ENCODE measurements around the gene TM7SF2. TPM values are rescaled to one million over a fixed set of nuclear protein-coding genes. Genes with fewer than 3 reads are reported as not detected.

TM7SF2 gene
- polyA plus RNA-seq, 3 donors = 1.8 to 4.5 (median 1.8) TPM

GRCh38 chr11:65125197-65126056, 13.8 kb downstream of the TM7SF2 start:
- Mint-ChIP-seq H3K27ac (peak overlapping the region in 2 of 7 donors; percentile 42 to 68), H3K4me1 (peaks cover 7% of the 10 kb centered on the region), H3K27me3 (ENCODE audit: low read depth in 3 of 3) (no peaks in the 10 kb centered on the region), H3K4me3 (no peak overlapping the region), H3K36me3 (peaks cover 62 to 75% of the 10 kb centered on the region in 2 donors), H3K9me3 (no peaks in the 10 kb centered on the region)
- Histone ChIP-seq H3K9ac (ENCODE audit: insufficient read depth, low read length, poor library complexity, severe bottlenecking) (no peak overlapping the region), H3K36me3 (replicated peaks in 1 of 2; ENCODE audit: control insufficient read depth in 1 of 2, insufficient read depth in 2 of 2, low read length in 2 of 2) (peaks cover 64 to 70% of the 10 kb centered on the region in 2 donors), H2AFZ (ENCODE audit: insufficient read depth, low read depth, low read length, poor library complexity, severe bottlenecking) (no peak overlapping the region), H3K79me2 (ENCODE audit: insufficient read depth, low read length) (peaks cover 46% of the 10 kb centered on the region), H3K27me3 (ENCODE audit: control insufficient read depth in 2 of 2, insufficient read depth in 2 of 2, low read length in 2 of 2) (no peaks in the 10 kb centered on the region), H3K4me1 (ENCODE audit: control insufficient read depth in 1 of 2, insufficient read depth in 2 of 2, low read length in 2 of 2) (peaks cover 18 to 23% of the 10 kb centered on the region in 2 donors), H4K20me1 (ENCODE audit: insufficient read depth, low read length) (peaks cover 30% of the 10 kb centered on the region), H3K9me3 (replicated peaks in 1 of 2; ENCODE audit: control insufficient read depth in 1 of 2, insufficient read depth in 1 of 2, low read length in 2 of 2) (no peaks in the 10 kb centered on the region), H3K27ac (ENCODE audit: low read depth in 1 of 2, low read length in 2 of 2) (no peak overlapping the region), H3K4me2 (replicated peaks; ENCODE audit: extremely low read depth, low read length, poor library complexity, severe bottlenecking) (no peak overlapping the region), H3K4me3 (replicated peaks in 1 of 3; ENCODE audit: low read depth in 2 of 3, low read length in 3 of 3) (no peak overlapping the region)
- no peak for TF ChIP-seq CTCF (IDR thresholded peaks at IDR 0.05)
- no peak for DNase-seq
- intact Hi-C loops (cut with micrococcal nuclease) = no loop called here
- WGBS (ENCODE audit: insufficient coverage) = 100% methylated on average over 6 of the region's 12 CpGs

DNA sequence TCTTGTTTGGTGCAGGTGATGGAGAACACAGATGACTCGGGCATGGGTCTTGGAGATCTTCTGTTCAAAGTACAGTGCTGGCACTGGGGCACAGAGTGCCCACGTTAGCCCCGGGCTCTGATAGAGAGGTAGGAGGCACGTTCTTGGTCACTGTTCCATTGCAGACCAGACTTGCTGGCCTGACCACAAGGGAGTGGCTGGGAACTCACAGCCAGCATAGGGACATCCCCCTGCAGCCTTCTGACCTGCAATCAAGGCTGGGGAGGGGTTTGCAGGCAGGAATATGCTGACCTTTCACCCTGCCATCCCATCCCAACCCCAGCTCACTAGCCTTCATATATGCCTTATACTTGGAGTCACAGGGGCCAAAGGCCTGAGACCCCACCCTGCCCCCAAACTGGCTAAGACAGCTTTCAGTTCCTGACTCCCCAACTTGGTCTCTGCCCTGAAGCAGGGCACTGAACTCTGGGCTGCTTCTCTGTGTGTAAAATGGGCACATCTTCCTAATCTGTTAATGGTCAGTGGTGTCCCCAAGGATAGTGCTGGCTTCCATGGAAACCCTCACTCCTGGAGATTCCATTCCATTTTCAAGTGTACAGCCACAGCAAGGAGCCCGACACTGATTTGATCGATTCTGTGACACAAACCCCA, 15.1 kb downstream of the TM7SF2 start:
- Mint-ChIP-seq H3K36me3 (peaks cover 62 to 77% of the 10 kb centered on the region in 2 donors), H3K27ac (peak overlapping the region in 2 of 7 donors; percentile 7 to 11), H3K9me3 (no peaks in the 10 kb centered on the region), H3K4me1 (no peaks in the 10 kb centered on the region), H3K4me3 (no peak overlapping the region), H3K27me3 (ENCODE audit: low read depth in 3 of 3) (peaks cover 0 to 2% (median 0%) of the 10 kb centered on the region in 3 donors)
- intact Hi-C loops (cut with micrococcal nuclease) = no loop called here
- Histone ChIP-seq H3K27me3 (ENCODE audit: control insufficient read depth in 2 of 2, insufficient read depth in 2 of 2, low read length in 2 of 2) (no peaks in the 10 kb centered on the region), H2AFZ (ENCODE audit: insufficient read depth, low read depth, low read length, poor library complexity, severe bottlenecking) (no peak overlapping the region), H3K4me3 (replicated peaks in 1 of 3; ENCODE audit: low read depth in 2 of 3, low read length in 3 of 3) (no peak overlapping the region), H3K27ac (ENCODE audit: low read depth in 1 of 2, low read length in 2 of 2) (no peak overlapping the region), H3K9ac (ENCODE audit: insufficient read depth, low read length, poor library complexity, severe bottlenecking) (no peak overlapping the region), H3K9me3 (replicated peaks in 1 of 2; ENCODE audit: control insufficient read depth in 1 of 2, insufficient read depth in 1 of 2, low read length in 2 of 2) (no peaks in the 10 kb centered on the region), H3K36me3 (replicated peaks in 1 of 2; ENCODE audit: control insufficient read depth in 1 of 2, insufficient read depth in 2 of 2, low read length in 2 of 2) (peaks cover 70 to 75% of the 10 kb centered on the region in 2 donors), H4K20me1 (ENCODE audit: insufficient read depth, low read length) (peaks cover 38% of the 10 kb centered on the region), H3K4me1 (ENCODE audit: control insufficient read depth in 1 of 2, insufficient read depth in 2 of 2, low read length in 2 of 2) (peaks cover 8 to 10% of the 10 kb centered on the region in 2 donors), H3K79me2 (ENCODE audit: insufficient read depth, low read length) (peaks cover 42% of the 10 kb centered on the region), H3K4me2 (replicated peaks; ENCODE audit: extremely low read depth, low read length, poor library complexity, severe bottlenecking) (no peak overlapping the region)
- 95% methylated on average over 3 of the region's 6 CpGs for WGBS (ENCODE audit: insufficient coverage)
- DNase-seq = no peak
- no peak for TF ChIP-seq CTCF (IDR thresholded peaks at IDR 0.05)
